Mesenchymal stem cell (in vitro differentiated cells and primary cell): ENCODE data around the gene PTPRG.

Experiments used
- DNase-seq: peaks from one replicate; pipeline ENCODE4 v3.0.0-alpha.2; 2013
- H2AFZ ChIP-seq: one replicate; pipeline ENCODE4 v1.6.1; 2013; ENCODE audit warnings: low read depth, mild to moderate bottlenecking, control low read depth, inconsistent platforms, low read length, moderate library complexity
- H2AK5ac ChIP-seq: 2 replicates; pipeline ENCODE4 v1.6.1; 2013; ENCODE audit warnings: low read length, moderate library complexity, mild to moderate bottlenecking, inconsistent platforms; ENCODE audit not compliant: severe bottlenecking
- H2BK120ac ChIP-seq: one replicate; pipeline ENCODE4 v1.6.1; 2013; ENCODE audit warnings: low read depth, mild to moderate bottlenecking, inconsistent platforms, low read length, moderate library complexity
- H2BK12ac ChIP-seq, 2 experiments: one replicate each; pipeline ENCODE4 v1.6.1; 2013; ENCODE audit warnings: inconsistent platforms in 2 of 2, low read length in 2 of 2, mild to moderate bottlenecking in 2 of 2, moderate library complexity in 2 of 2, control low read depth in 1 of 2
- H2BK15ac ChIP-seq: one replicate; pipeline ENCODE4 v1.6.1; 2013; ENCODE audit warnings: mild to moderate bottlenecking, low read depth, inconsistent platforms; ENCODE audit not compliant: poor library complexity, severe bottlenecking
- H2BK5ac ChIP-seq: 2 replicates; pipeline ENCODE4 v1.6.1; 2013; ENCODE audit warnings: low read depth, mild to moderate bottlenecking, low read length, control low read depth, inconsistent platforms; ENCODE audit not compliant: poor library complexity, severe bottlenecking
- H3K14ac ChIP-seq, 2 experiments: one replicate each; pipeline ENCODE4 v1.6.1; 2013; ENCODE audit warnings: inconsistent platforms in 2 of 2, low read length in 2 of 2, control low read depth in 1 of 2, mild to moderate bottlenecking in 1 of 2, moderate library complexity in 1 of 2
- H3K18ac ChIP-seq, 2 experiments: one replicate each; pipeline ENCODE4 v1.6.1; 2013; ENCODE audit warnings: inconsistent platforms in 2 of 2, low read length in 2 of 2, control low read depth in 1 of 2, low read depth in 1 of 2, mild to moderate bottlenecking in 1 of 2
- H3K23ac ChIP-seq, 2 experiments: one replicate each; pipeline ENCODE4 v1.6.1; 2013; ENCODE audit warnings: inconsistent platforms in 2 of 2, low read length in 2 of 2, mild to moderate bottlenecking in 2 of 2, moderate library complexity in 2 of 2, control low read depth in 1 of 2
- H3K27ac ChIP-seq: 2 replicates; pipeline ENCODE4 v1.5.1; 2013; ENCODE audit warnings: mild to moderate bottlenecking, moderate library complexity, low read length, control low read depth, inconsistent platforms; ENCODE audit not compliant: poor library complexity, severe bottlenecking
- H3K27me3 ChIP-seq, 2 experiments: 2 replicates each; pipeline versions ENCODE4 v1.6.1 to v1.7.0; 2013; ENCODE audit warnings: low read length in 2 of 2, mild to moderate bottlenecking in 2 of 2, moderate library complexity in 2 of 2, control low read depth in 1 of 2, inconsistent platforms in 1 of 2; ENCODE audit not compliant: control insufficient read depth in 1 of 2, insufficient read depth in 1 of 2
- H3K36me3 ChIP-seq, 2 experiments: 2 replicates each; pipeline versions ENCODE4 v1.6.1 to v1.7.0; 2013; ENCODE audit warnings: low read length in 2 of 2, control low read depth in 1 of 2, inconsistent platforms in 1 of 2, low read depth in 1 of 2, mild to moderate bottlenecking in 1 of 2; ENCODE audit not compliant: insufficient read depth in 2 of 2, control insufficient read depth in 1 of 2
- H3K4ac ChIP-seq, 2 experiments: one replicate each; pipeline ENCODE4 v1.6.1; 2013; ENCODE audit warnings: inconsistent platforms in 2 of 2, low read length in 2 of 2, mild to moderate bottlenecking in 2 of 2, moderate library complexity in 2 of 2, control low read depth in 1 of 2, low read depth in 1 of 2
- H3K4me1 ChIP-seq: 2 replicates; pipeline ENCODE4 v1.6.1; 2013; ENCODE audit warnings: low read depth, low read length, control low read depth; ENCODE audit not compliant: control insufficient read depth, insufficient read depth
- H3K4me2 ChIP-seq: 2 replicates; pipeline ENCODE4 v1.6.1; 2013; ENCODE audit warnings: low read length, mild to moderate bottlenecking, inconsistent platforms; ENCODE audit not compliant: poor library complexity, severe bottlenecking
- H3K4me3 ChIP-seq, 2 experiments: 2 replicates each; pipeline versions ENCODE4 v1.5.1 to v1.7.0; 2013; ENCODE audit warnings: low read length in 2 of 2, mild to moderate bottlenecking in 2 of 2, control low read depth in 1 of 2, low read depth in 1 of 2; ENCODE audit not compliant: insufficient read depth in 1 of 2
- H3K79me1 ChIP-seq: replicated peaks from 2 replicates; pipeline ENCODE4 v1.6.1; 2013; ENCODE audit warnings: mild to moderate bottlenecking, control low read depth, low read length, inconsistent platforms; ENCODE audit not compliant: poor library complexity, severe bottlenecking
- H3K9ac ChIP-seq: 2 replicates; pipeline ENCODE4 v1.7.0; 2013; ENCODE audit warnings: mild to moderate bottlenecking, low read length, moderate library complexity
- H3K9me3 ChIP-seq: 2 replicates; pipeline ENCODE4 v1.7.0; 2013; ENCODE audit warnings: mild to moderate bottlenecking, low read length; ENCODE audit not compliant: control insufficient read depth
- H4K8ac ChIP-seq: one replicate; pipeline ENCODE4 v1.6.1; 2013; ENCODE audit warnings: inconsistent platforms, mild to moderate bottlenecking, low read length, moderate library complexity
- H4K91ac ChIP-seq: one replicate; pipeline ENCODE4 v1.6.1; 2013; ENCODE audit warnings: mild to moderate bottlenecking, low read length, inconsistent platforms
- WGBS: methylation state at CpG from one replicate; pipeline ENCODE4 v1.1.7; 2013; ENCODE audit warnings: mixed read lengths; 5-methylcytosine and 5-hydroxymethylcytosine counted together

PTPRG gene

GRCh38 chr3:61772456-61772855 lies 211.1 kb downstream of the PTPRG start:
- Histone ChIP-seq H3K9ac (no peak overlapping the region), H3K79me1 (peaks cover 19% of the 10 kb centered on the region)
- 92% methylated on average over 1 of the region's 1 CpG for WGBS

GRCh38 chr3:61774279-61774890 lies 213.0 kb downstream of the PTPRG start:
- Histone ChIP-seq H3K4me2 (no peak overlapping the region), H3K18ac (no peak overlapping the region), H3K4me3 (no peak overlapping the region), H2AK5ac (no peak overlapping the region), H3K4ac (no peak overlapping the region), H3K9ac (no peak overlapping the region), H3K9me3 (no peaks in the 10 kb centered on the region), H3K79me1 (peaks cover 30% of the 10 kb centered on the region), H3K27ac (no peak overlapping the region), H3K27me3 (no peaks in the 10 kb centered on the region), H3K23ac (no peak overlapping the region), H3K36me3 (no peaks in the 10 kb centered on the region), H2BK15ac (no peak overlapping the region), H2AFZ (no peak overlapping the region), H2BK120ac (no peak overlapping the region), H3K14ac (no peak overlapping the region), H4K8ac (no peak overlapping the region), H2BK12ac (no peak overlapping the region), H2BK5ac (no peak overlapping the region), H4K91ac (no peak overlapping the region), H3K4me1 (peaks cover 4% of the 10 kb centered on the region)
- 95% methylated on average over 5 of the region's 7 CpGs for WGBS
- no peak for DNase-seq

More at GRCh38 chr3:61772456-61772855, 211.1 kb downstream of the PTPRG start:
- DNase-seq: no peak
- no peaks in the 10 kb centered on the region for H3K36me3 ChIP-seq
- no peak overlapping the region for H2AFZ ChIP-seq
- H2BK120ac ChIP-seq: no peak overlapping the region
- H3K4me2 ChIP-seq: no peak overlapping the region
- H2BK15ac ChIP-seq: no peak overlapping the region
- no peak overlapping the region for H3K4me3 ChIP-seq
- H3K9me3 ChIP-seq: no peaks in the 10 kb centered on the region
- no peaks in the 10 kb centered on the region for H3K27me3 ChIP-seq
- H3K4me1 ChIP-seq: peaks cover 1% of the 10 kb centered on the region
- no peak overlapping the region for H2BK5ac ChIP-seq
- H2BK12ac ChIP-seq: no peak overlapping the region
- no peak overlapping the region for H3K4ac ChIP-seq
- H4K8ac ChIP-seq: no peak overlapping the region
- H3K18ac ChIP-seq: no peak overlapping the region
- H4K91ac ChIP-seq: no peak overlapping the region
- no peak overlapping the region for H3K14ac ChIP-seq
- H2AK5ac ChIP-seq: no peak overlapping the region
- H3K27ac ChIP-seq: no peak overlapping the region
- H3K23ac ChIP-seq: no peak overlapping the region

GRCh38 chr3:61776390-61776789 lies 215.0 kb downstream of the PTPRG start:
- no peak overlapping the region for H3K23ac ChIP-seq
- 98% methylated on average over 4 of the region's 5 CpGs for WGBS
- H2AK5ac ChIP-seq: no peak overlapping the region
- no peak overlapping the region for H3K18ac ChIP-seq
- H3K27ac ChIP-seq: no peak overlapping the region
- no peak overlapping the region for H2BK15ac ChIP-seq
- H4K8ac ChIP-seq: no peak overlapping the region
- H3K14ac ChIP-seq: no peak overlapping the region
- H3K4me3 ChIP-seq: no peak overlapping the region
- no peak overlapping the region for H2AFZ ChIP-seq
- H4K91ac ChIP-seq: no peak overlapping the region
- H3K79me1 ChIP-seq: peaks cover 27% of the 10 kb centered on the region
- peaks cover 4% of the 10 kb centered on the region for H3K4me1 ChIP-seq
- H3K9ac ChIP-seq: no peak overlapping the region
- no peak overlapping the region for H3K4me2 ChIP-seq
- DNase-seq: no peak
- no peak overlapping the region for H3K4ac ChIP-seq
- H2BK12ac ChIP-seq: no peak overlapping the region
- H2BK120ac ChIP-seq: no peak overlapping the region
- H3K27me3 ChIP-seq: no peaks in the 10 kb centered on the region
- no peaks in the 10 kb centered on the region for H3K36me3 ChIP-seq
- no peaks in the 10 kb centered on the region for H3K9me3 ChIP-seq
- no peak overlapping the region for H2BK5ac ChIP-seq

- Histone ChIP-seq H2AFZ (no peak overlapping the region), H4K8ac (no peak overlapping the region), H3K27me3 (no peaks in the 10 kb centered on the region), H2AK5ac (no peak overlapping the region), H3K4me3 (no peak overlapping the region), H3K14ac (no peak overlapping the region), H3K4me1 (peaks cover 4% of the 10 kb centered on the region), H3K9ac (no peak overlapping the region), H3K4ac (no peak overlapping the region), H3K36me3 (no peaks in the 10 kb centered on the region), H3K79me1 (peaks cover 25% of the 10 kb centered on the region), H3K18ac (no peak overlapping the region), H2BK12ac (no peak overlapping the region), H4K91ac (no peak overlapping the region), H3K27ac (no peak overlapping the region), H3K9me3 (no peaks in the 10 kb centered on the region), H3K23ac (no peak overlapping the region), H2BK15ac (no peak overlapping the region), H2BK120ac (no peak overlapping the region), H3K4me2 (peak overlapping the region; percentile 59), H2BK5ac (no peak overlapping the region)
- no peak for DNase-seq
- WGBS: 50% methylated on average over 5 of the region's 6 CpGs
These were observed 216.1 kb downstream of the PTPRG start for GRCh38 chr3:61777483-61777882.
